Stimulated activated CD8-positive, alpha-beta memory T cell treated with anti-CD3 and anti-CD28 coated beads, Interleukin-7, amount 100 ng/mL, for 4 hours (primary cell): ENCODE results near the gene GJA9.

Source experiments
- DNase-seq, 2 donors: peaks; one replicate each; pipeline ENCODE4 v3.0.0-alpha.2; 2020; ENCODE audit warnings: low read depth in 2 of 2

GJA9 gene

GRCh38 chr1:38831731-38832369, 49.5 kb downstream of the GJA9 start:
- no peak for DNase-seq

DNA sequence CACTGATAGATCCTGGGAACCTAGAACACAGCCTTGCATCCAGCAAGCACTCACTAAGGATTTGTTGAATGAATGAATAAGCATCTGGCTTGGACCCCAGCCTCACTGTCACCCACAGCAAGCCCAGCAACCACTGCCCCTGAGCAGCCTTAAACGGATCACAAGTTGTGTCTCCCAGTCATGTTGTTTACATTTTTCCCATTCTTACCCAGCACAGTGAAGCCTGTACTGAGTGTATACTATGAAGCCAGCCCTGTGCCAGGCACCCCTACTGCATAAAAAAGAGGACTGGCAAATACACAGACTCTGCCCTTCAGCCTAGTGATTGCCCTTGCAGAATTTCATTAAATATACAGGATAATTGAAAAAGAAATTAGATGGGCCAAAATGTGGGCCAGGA, 52.0 kb downstream of the GJA9 start:
- DNase-seq, result no peak

- no peak for DNase-seq
These were observed 54.1 kb downstream of the GJA9 start for GRCh38 chr1:38827318-38827717.

- DNase-seq, result no peak
These were observed 54.5 kb downstream of the GJA9 start for GRCh38 chr1:38826886-38827285.

DNA sequence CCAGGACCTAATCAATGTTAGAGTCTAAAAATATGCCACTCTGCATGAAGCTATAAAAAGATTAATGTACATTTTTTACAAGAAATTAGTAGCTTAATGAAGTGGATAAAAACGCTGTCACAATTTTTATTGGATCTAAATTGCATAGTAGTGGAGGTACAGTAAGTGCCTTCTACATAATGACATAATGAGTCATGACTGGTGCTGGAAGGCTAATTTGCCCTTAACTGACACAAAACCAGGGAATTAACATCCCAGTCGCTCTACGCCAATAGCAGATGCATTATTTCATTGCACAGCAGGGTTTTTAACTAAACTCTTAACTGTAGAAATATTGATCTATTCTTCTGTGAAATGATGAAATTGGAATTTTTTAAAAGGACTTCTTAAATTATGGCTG, 55.1 kb downstream of the GJA9 start:
- DNase-seq, result no peak
